GM12878 (cell line): ENCODE results near the gene CTSC. TPM values are rescaled to one million over a fixed set of nuclear protein-coding genes. Genes with fewer than 3 reads are reported as not detected.

Source experiments
- ATAC-seq: fragments of 200-7000 bp; cut with Tn5 transposase; 3 replicates; pipeline ENCODE4 v1.9.1; 2020; ENCODE audit warnings: mild to moderate bottlenecking, moderate library complexity
- BruUV-seq: library from RNA; stranded (reverse); fragments of 400-500 nt; replicated peaks from 2 replicates; lab custom pipeline; 2021; lab: Mats Ljungman, UMichigan
- CTCF ChIA-PET: fragments of 300-600 bp; sonication (Branson Sonifier 250); formaldehyde crosslinking; extraction: SDS; loops from one replicate; lab custom pipeline; 2021; ENCODE audit warnings: inconsistent platforms; lab: Yijun Ruan, JAX
- POLR2A ChIA-PET: fragments of 350-600 bp; formaldehyde crosslinking; extraction: SDS; loops from one replicate; lab custom pipeline; 2021; ENCODE audit warnings: inconsistent platforms; lab: Charles Lee
- RAD21 ChIA-PET: fragments of 300-600 bp; sonication (Branson Sonifier 250); formaldehyde crosslinking; loops from one replicate; lab custom pipeline; 2023; ENCODE audit warnings: antibody characterized with exemption; ENCODE audit not compliant: unreplicated experiment; lab: Charles Lee
- SMC1A ChIA-PET: fragments of 300-600 bp; sonication (Branson Sonifier 250); formaldehyde crosslinking; loops from one replicate; lab custom pipeline; 2023; ENCODE audit not compliant: unreplicated experiment, uncharacterized antibody; lab: Charles Lee
- DNase-seq: peaks from one replicate; pipeline ENCODE4 v3.0.0-alpha.2; 2011; ENCODE audit warnings: low read depth, low spot score
- FAIRE-seq: peaks from 3 replicates; lab custom pipeline; 2011; peaks lifted over from hg19 to GRCh38; lab: Jason Lieb, UNC
- H2AFZ ChIP-seq: 2 replicates; pipeline ENCODE4 v1.6.0; 2011; ENCODE audit warnings: low read depth, low read length, control low read depth; ENCODE audit not compliant: control insufficient read depth
- H3K27ac ChIP-seq: 2 replicates; pipeline ENCODE4 v1.5.1; 2011; ENCODE audit warnings: control low read depth; ENCODE audit not compliant: control insufficient read depth, insufficient read depth
- H3K27me3 ChIP-seq, 2 experiments: replicated peaks in 1 of 2; 2 replicates each; pipeline versions ENCODE4 v1.6.0 to v1.6.1; 2011; ENCODE audit warnings: low read length in 1 of 2; ENCODE audit not compliant: control insufficient read depth in 2 of 2, insufficient read depth in 2 of 2
- H3K36me3 ChIP-seq, 2 experiments: 2 replicates each; pipeline ENCODE4 v1.5.1; 2011; ENCODE audit warnings: low read length in 1 of 2; ENCODE audit not compliant: control insufficient read depth in 2 of 2, insufficient read depth in 2 of 2
- H3K4me1 ChIP-seq: 2 replicates; pipeline ENCODE4 v1.6.1; 2011; ENCODE audit warnings: mild to moderate bottlenecking, low read length, moderate library complexity, mixed read lengths; ENCODE audit not compliant: control insufficient read depth, insufficient read depth
- H3K4me2 ChIP-seq: 2 replicates; pipeline ENCODE4 v1.6.0; 2011; ENCODE audit warnings: control low read depth; ENCODE audit not compliant: control insufficient read depth, insufficient read depth
- H3K4me3 ChIP-seq: fragments of 200-600 bp; sonication (generic); 2 replicates; pipeline ENCODE4 v1.5.1; 2016
- H3K79me2 ChIP-seq: 2 replicates; pipeline ENCODE4 v1.6.0; 2011; ENCODE audit warnings: low read length; ENCODE audit not compliant: control insufficient read depth, insufficient read depth
- H3K9ac ChIP-seq: 2 replicates; pipeline ENCODE4 v1.8.0; 2011; ENCODE audit warnings: low read length, control low read depth, mixed read lengths; ENCODE audit not compliant: control insufficient read depth, insufficient read depth
- H3K9me3 ChIP-seq: replicated peaks from 3 replicates; pipeline ENCODE4 v1.5.1; 2011; ENCODE audit warnings: mild to moderate bottlenecking, low read length; ENCODE audit not compliant: control insufficient read depth, insufficient read depth
- H4K20me1 ChIP-seq: 2 replicates; pipeline ENCODE4 v1.6.0; 2011; ENCODE audit not compliant: control insufficient read depth, insufficient read depth
- CHD1 ChIP-seq: IDR thresholded peaks from 2 replicates; pipeline ENCODE4 v1.6.1; 2012; ENCODE audit warnings: low read depth, low read length, improper control_type of control experiment
- POLR2AphosphoS5 ChIP-seq: IDR thresholded peaks from 2 replicates; pipeline ENCODE4 v1.6.1; 2011; ENCODE audit warnings: mild to moderate bottlenecking, low read length, inconsistent platforms
- SPI1 ChIP-seq: IDR thresholded peaks from 2 replicates; pipeline ENCODE4 v1.6.1; 2011; ENCODE audit warnings: low read depth, mild to moderate bottlenecking, low read length, moderate library complexity, borderline replicate concordance; ENCODE audit not compliant: insufficient read depth
- ZBTB40 ChIP-seq: fragments of 450-650 bp; IDR thresholded peaks from 2 replicates; pipeline ENCODE4 v1.6.1; 2016; ENCODE audit warnings: mild to moderate bottlenecking, moderate library complexity, borderline replicate concordance
- WGBS: methylation state at CpG from one replicate; pipeline ENCODE4 v1.1.6; 2016; ENCODE audit warnings: low lambda C conversion rate; ENCODE audit not compliant: insufficient replicate concordance, insufficient coverage; ENCODE audit errors: missing lambda C conversion rate; 5-methylcytosine and 5-hydroxymethylcytosine counted together
- in situ Hi-C: fragments of 300-500 bp; cut with MboI; formaldehyde crosslinking; loops from 9 replicates; pipeline ENCODE4 v1.14.3; 2018; ENCODE audit warnings: mixed read lengths
- intact Hi-C: fragments of 100-400 bp; cut with micrococcal nuclease; formaldehyde crosslinking; loops from one replicate; pipeline ENCODE4 v1.14.2; 2022; ENCODE audit not compliant: unreplicated experiment
- polyA plus RNA-seq, 11 experiments: library from polyadenylated mRNA; depleted of rRNA in 4 of 11; unstranded in 6 of 11; stranded (reverse) in 5 of 11; fragments of >200 nt; fragmentation: Nextera tagmentation in 4 of 11; fragmentation: Illumina TruSeq in 1 of 11; extraction: Ambion mirVana in 4 of 11; extraction: Trizol in 1 of 11; gene quantifications; 1 replicate in 1 of 11; 2 replicates in 10 of 11; pipeline versions ENCODE4 v1.2.1 to v1.2.3, GENCODE V29; 2011 to 2016; ENCODE audit warnings: inconsistent platforms in 2 of 11, missing spikeins in 2 of 11, low read depth in 1 of 11
- total RNA-seq, 4 experiments: library from RNA; depleted of rRNA in 3 of 4; stranded (reverse); fragments of >200 nt in 3 of 4; fragmentation: Illumina TruSeq in 1 of 4; extraction: Trizol in 1 of 4; gene quantifications; 2 replicates each; pipeline versions ENCODE4 v1.2.1 to v1.2.3, GENCODE V29; 2013 to 2021

The CTSC gene
- total and polyA plus RNA-seq, 10 of the 15 experiments (the other 5 are each of a cell fraction or from before 2014, with no cell fraction given): 289 to 1,123 (median 430) TPM

GRCh38 chr11:88275636-88276035, 61.9 kb downstream of the CTSC start:
- SMC1A ChIA-PET: interaction anchor here (0.7 kb wide), 1 partner anchor 1960 kb away, joined by 3 read pairs; no protein-coding TSS in a partner anchor
- Histone ChIP-seq H3K27me3 (no peaks in the 10 kb centered on the region), H3K4me3 (no peak overlapping the region), H3K9me3 (no peaks in the 10 kb centered on the region; the same call in 2 of the 3 replicates), H4K20me1 (no peaks in the 10 kb centered on the region), H3K79me2 (no peaks in the 10 kb centered on the region), H3K27ac (no peak overlapping the region)
- POLR2A ChIA-PET: no interaction called here
- 57% methylated on average over 1 of the region's 1 CpG for WGBS
- RAD21 ChIA-PET: no interaction called here
- DNase-seq (no peak), FAIRE-seq (no peak)
- TF ChIP-seq SPI1 (no peak), ZBTB40 (no peak), CHD1 (no peak), POLR2AphosphoS5 (no peak)
- TF ChIP-seq, all 136 proteins: peak for 0
- Histone ChIP-seq H3K9ac (no peak overlapping the region), H3K4me1 (no peaks in the 10 kb centered on the region), H2AFZ (no peak overlapping the region), H3K4me2 (no peak overlapping the region), H3K36me3 (no peaks in the 10 kb centered on the region)
- intact Hi-C loops (no loop called here), in situ Hi-C loops (no loop called here)
- no TSS peak for BruUV-seq
- CTCF ChIA-PET: interaction anchor here (0.6 kb wide), 1 partner anchor 9 kb away, joined by 6 read pairs; no protein-coding TSS in a partner anchor
- no peak for ATAC-seq
